Measurements from ENCODE around the gene SHISA6.

Gene SHISA6

DNA sequence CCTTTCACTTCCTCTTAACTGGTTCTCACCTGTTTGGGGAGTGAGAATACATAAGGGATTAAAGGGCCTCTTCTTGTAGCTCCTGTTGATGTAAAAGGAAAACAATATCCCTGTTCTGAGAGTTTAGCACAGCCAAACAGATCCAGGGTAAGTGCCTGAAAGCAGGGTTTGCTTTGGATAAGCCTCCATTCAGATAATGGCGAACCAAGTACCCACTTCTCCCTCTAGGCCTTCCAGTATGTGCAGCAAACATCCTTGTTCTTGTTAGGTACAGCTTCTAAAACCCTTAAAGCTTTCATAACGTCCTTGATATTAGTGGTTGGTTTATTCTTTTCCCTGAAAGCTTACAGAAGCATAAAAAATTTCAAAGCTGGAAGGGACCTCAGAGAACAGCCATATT lies 226.6 kb downstream of the SHISA6 start:
- DNase-seq = no peak

DNA sequence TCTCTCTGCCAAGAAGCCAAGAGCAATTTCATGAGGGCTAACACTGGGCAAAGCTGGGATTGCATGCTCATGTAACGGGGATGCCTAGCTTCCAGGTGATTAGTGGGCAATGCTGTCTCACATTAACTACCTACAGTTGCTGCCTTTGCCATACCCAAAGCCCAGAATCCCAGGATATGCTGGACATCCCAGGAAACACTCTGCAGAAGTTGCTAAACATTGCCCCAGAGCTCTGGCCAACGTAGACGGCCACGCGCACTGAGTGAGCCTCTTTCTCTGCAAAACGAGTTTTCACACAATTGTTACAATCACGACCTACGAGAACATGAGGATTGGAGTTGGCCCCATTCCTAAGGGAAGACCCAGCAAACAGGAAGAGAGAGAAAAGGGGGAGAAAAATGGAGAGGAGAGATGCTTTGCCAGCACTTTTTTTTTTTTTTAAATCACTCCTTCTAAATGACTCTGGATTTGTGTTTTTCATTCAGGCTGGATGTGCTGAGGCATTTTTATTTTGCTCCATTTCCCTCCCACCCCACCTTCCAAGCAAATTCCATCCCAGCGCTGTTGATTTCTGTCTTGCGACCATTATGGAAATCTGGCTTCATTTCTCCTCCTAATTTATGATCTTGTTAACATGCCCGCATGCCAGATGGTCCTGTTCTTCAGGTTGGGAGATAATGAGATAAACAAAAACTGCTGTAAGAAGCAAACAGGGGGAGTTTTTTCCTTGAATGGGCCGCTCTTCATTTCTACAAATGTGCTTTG lies 244.5 kb downstream of the SHISA6 start:
- DNase-seq = no peak

DNA sequence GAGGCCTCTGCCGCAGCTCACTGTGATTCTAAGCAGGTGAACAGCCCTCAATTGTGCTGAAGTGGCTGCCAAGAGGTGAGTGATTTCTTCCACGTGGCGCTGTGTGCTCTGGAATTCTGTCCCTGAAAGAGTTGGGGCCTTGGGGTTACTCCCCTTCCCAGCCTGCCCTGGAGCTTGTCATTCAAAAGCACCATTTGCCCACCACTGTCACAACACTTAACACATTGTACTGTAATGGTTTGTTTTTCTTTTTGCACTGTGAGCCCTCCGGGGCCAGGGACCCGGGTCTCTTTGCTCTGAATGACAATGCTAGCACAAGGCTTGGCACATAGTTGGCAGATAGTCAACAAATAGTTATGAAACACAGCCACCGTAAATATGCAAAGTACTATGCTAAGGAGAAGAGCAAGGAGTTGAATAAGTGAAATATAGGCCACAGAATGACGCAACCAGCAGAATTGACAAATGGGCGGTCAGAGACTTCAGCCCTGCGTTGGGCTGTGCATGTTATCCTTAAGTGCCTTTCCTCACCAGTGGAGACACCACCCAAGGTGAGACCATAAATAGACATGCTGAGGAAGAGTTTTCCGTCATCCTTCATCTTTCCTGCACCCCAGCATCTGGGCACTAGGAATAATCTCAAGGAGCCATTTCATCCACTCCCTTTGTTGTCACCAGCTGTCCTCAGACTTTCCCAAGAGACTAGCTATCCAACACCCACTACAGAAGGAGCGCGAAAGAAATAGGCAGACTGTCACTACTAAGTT lies 245.3 kb downstream of the SHISA6 start:
- DNase-seq = no peak

DNA sequence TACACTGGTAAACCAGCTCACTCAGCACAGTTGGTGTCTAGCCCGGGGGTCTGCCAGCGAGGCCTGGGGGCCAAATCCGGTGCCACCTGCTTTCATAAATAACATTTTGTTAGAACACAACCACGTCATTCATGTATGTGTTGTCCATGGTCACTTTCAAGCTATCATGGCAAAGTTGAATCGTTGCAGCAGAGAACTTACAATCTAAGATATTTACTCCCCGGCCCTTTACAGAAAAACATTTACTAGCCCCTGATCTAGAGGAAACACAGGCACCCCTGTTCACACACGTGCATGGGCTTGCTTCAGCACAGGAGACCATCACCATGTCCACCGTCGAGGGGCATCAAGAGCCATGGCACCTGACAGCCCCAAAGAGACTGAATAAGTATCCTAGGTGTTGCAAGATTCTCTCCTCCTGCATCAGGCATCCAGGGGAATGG lies 245.9 kb downstream of the SHISA6 start:
- no peak for DNase-seq

DNA sequence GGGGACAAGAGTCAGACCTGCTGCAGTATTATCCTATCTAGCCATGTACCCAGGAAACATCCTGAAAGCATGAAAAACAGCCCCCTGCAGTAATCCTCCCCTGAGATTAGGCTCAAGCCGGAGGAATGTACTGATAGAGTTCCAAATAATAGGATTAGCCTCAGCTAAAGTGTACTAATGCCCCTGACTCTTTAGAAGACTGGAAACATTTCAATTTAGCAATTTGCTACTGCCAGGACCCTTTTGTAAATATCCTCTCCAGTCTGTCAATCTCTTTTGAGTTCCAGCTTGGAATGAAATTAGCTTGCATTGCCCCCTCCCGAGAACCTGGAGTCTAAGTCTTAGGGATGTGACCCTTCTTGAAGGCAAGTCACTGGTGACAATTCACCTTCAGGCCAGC lies 246.5 kb downstream of the SHISA6 start:
- DNase-seq = no peak

DNA sequence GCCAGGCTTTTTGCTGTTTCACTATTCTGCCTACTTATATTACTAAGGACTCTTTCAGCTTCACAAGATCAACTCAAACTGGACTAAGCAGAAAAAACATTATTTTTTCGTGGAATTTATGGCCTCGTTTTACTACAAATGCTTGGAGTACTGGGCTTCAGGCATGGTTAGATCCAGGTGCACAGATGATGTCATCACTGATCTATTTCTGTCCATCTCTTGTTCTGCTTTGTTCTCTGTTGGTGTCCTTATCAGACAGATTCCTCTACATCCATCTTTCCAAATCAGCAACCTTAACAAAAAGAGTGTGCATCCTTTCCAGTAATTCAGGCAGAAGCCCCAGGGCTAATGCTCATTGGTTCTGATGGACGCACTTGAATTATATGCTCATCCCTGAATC lies 247.4 kb downstream of the SHISA6 start:
- DNase-seq = no peak

DNA sequence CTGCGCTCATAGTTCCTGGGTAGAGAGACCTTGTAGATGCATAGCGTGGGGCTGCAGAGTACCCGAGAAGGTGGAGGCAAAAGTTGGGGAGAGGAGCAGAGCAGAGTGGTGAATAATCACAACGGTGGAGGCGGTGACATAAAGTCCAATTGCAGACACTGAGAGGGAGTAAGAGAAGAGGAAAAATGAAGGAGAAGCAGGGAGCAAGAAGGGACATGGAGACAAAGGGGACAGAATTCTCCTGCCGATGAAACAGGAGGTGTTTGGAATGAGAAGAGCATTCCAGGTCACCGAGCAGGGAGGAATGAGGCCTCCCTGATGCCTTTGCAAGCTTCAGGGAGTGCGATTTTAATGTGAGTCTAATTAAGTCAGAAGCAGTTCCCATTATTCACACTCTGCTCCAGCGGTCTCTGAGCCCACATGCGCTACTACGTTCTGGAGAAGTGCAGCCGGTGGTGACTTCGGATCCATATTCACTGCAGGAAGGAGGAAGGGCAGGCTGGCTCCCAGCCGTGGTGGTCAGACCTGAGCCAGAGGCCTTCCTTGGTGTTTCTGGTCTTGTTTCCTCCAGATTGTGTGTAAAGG lies 249.2 kb downstream of the SHISA6 start:
- DNase-seq = no peak

DNA sequence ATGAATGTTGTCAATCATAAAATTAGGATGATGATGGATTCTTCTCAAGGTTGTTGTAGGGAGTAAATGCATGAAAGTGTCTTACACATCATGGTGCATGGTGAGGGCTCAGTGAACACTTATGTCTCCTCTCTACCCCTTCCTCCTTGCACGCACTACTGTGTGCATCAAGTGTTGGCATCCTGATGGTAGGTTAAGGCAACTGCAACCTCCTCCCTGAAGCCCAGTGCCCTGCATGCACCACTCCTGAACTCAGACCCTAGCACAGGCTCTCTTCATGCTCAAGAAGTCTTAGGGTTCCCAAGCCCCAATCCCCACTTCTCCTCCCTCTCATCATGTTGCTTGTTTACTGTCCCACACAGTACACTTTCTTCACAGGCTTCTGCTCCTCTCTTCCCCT lies 251.5 kb downstream of the SHISA6 start:
- DNase-seq = no peak

DNA sequence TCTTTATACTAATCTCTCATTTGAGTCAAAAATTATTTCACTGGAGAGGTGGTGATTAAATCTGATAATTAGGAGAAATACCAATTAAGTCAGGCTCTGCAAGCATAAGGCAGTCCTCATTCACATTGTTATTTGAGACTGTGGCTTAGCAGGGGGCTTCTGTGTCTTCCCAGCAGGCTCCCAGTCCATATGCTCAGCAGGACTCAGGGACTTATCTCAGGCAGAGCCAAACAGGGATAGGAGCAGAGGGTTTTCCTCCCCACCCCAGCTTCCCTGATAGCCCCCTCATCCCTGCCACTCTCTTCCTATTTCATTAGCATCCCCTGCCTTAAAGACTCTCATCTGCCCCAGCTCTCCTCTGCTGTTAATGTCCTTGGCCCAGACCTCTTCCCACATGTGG lies 252.9 kb downstream of the SHISA6 start:
- DNase-seq = no peak

DNA sequence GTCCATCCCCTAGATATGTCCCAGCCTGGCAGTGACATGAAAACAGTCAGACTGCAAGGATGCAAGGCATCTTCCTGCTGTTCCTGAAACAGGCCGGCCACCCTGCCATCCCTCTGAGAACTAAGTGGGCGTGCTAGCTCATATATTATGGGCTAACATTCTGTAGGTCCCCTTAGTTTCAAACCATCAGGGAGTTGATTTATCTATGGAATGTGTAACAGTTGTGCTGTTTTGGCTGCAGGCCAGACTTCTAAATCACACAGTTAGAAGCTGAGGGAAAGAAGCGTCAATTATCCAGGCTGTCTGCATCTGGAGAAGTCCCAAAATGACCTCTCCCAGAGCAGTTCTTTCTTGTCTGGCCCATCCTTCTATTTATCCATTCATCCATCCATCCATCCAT lies 254.6 kb downstream of the SHISA6 start:
- no peak for DNase-seq

DNA sequence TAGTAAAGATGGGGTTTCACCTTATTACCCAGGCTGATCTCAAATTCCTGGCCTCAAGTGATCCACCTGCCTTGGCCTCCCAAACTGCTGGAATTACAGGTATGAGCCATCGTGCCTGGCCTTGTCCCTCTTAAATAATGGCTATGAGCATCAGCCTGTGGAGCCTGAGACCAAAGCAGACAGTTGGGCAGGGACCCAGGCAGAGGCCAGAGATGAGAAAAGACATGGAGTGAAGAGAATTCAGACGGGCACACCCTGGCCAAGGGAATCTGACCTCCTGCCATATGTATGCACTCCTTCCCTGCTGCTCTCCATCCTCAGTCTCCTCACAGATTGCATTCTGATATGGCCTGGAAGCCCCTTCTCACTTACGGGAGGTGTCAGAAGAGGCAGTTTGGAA lies 258.9 kb downstream of the SHISA6 start:
- DNase-seq = no peak

DNA sequence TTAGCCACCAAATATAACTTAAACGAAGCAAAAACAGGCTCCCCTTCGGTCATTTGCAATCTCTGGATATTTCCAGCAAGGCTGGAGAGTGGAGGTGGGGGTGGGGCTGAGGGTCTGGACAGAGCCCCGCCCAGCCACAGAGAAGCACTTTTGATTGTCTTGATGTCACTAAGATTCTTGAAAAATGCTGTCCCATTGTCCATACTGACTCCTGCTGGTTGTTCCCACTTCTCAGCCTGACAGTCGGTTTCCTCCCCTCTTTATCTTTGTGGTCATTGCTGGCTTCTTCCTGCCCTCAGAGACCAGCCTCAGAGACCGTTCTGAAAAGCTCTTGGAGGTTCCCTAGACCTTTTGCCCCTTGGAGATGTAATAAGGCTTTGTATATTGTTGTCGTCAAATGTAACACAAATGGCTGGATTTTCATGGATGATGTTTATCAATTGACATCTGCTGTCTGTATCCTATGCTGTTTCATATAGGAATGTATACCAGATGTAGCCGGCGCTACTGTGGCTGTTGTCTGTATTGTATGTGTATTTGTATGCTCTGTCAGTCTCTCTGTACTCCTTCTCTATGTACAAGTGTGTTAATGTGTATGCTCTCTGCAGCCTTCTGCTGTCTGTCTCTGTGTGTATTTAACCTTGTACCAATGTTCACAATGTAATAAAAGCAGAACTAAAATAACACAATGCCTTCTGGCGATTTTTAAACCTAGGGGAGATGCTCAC lies 262.5 kb downstream of the SHISA6 start:
- DNase-seq = no peak

DNA sequence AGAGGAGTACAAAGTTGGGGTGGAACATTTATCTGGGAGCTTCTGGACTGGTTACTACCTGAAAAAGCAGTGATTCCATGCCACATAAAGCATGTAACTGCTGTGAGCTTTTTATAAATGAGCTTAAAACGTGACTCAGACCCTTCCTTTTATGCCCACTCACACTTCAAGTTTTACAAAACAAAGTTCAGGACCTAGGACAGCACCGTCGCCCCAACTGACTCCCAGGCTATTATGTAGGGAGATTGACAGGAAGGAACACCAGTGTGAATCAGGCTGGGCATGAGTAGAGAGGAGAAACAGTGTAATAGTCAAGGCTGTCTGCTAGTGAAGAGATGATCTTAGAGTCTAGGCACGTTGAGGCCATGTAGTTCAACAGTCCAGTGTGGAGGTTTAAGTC lies 265.6 kb downstream of the SHISA6 start:
- DNase-seq = no peak

DNA sequence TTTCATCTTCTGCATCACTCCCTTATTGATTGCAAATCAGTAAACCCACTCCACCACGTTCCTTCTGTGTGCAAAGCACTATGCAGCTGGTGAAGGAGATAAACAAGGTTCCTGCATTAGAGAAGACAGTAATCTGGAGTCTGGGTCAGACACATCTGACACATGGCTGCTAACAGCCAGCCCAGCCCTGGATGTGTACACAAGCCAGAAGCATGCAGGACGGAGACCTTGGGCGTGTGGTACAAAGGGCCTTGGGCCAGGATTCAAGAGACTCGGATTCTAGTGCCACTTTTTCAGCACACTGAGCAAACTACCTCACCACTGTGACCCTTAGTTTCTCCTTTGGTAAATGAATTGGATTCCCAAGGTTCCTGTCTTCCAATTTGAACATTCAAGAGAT lies 270.7 kb downstream of the SHISA6 start:
- no peak for DNase-seq

DNA sequence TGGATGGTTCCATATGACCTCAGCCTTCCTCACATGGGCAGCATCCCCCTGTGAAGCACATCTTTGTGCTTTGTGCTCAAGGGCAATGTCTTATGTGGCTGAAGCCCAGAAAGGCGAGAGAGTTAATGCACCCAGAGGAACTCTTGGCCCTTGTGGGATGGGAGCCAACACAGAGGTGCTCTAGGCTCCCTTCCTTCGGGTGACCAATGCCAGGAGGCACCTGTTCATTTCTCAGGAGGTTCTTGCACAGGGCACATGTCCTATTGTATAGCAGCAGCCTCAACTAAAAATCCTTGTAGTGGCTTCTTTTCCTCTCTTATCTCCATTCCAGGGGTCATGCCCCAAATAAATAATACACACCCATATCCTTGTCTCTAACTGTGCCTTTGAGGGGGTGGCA lies 273.6 kb downstream of the SHISA6 start:
- no peak for DNase-seq

DNA sequence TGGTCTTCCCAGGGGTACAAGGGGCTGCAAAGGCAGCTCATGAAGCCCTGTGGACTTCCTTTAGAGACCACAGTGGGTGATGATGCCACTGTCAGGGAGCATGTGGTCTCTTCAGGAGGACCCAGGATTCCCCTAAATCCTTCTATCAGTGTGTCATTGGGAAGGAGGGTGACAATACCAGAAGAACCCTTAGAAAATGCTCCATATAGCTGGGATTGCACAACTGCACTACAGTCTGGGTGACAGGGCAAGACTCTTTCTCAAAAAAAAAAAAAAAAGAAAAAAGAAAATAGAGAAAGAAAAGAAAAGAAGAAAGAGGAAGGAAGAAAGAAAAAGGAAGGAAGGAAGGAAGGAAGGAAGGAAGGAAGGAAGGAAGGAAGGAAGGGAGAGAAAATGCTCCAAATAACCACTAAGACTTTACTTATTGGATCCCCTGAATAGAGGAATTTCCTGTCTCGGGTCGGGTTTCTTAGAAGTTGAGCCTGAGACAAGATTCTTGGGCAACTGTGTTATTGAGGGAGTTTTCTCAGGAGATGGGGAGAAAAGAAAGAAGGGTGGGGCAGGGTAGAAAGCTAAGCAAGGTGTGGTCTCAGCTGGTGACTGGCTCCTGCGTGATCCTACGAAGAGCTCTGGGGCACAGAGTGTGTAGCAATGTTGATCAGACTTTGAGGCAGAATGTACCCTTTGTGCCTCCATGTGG lies 274.1 kb downstream of the SHISA6 start:
- DNase-seq = no peak

DNA sequence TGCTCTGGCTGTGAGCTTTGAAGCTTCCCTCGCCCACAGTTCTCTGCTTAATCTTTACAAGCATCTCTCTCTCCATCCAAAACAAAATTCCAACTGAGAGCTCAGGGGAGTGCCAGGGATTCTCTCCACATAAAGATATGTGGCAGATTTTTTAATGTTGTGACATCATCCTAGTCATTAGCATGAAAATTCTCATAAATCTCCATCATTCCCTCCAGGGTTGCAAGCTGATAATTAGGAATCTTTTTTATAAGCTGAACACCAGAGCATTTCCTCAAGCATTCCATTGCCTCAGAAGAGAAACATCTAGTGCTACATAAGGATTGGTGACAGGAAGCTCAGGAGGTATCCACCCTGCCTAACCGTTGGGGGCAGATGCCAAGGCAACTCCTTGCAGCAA lies 274.9 kb downstream of the SHISA6 start:
- no peak for DNase-seq

DNA sequence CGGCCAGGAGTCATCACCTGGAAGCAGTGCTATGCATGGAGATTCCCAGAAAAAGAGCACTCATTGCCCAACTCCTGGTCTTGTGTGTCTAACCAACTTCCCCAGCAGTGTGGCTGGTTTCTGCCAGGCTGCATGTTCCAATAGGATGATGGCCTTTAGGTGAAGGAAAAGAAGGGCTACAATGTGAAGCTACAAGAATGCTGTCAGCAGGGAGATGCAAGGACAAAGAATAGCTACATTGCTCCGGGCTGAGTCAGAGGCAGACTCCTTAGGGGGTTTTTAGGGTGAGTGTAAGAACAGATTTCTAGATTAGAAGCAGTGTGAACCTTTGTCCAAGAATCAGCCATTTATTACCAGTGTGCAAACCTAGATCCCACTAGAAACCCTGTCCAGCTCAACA lies 294.2 kb downstream of the SHISA6 start:
- DNase-seq = no peak

DNA sequence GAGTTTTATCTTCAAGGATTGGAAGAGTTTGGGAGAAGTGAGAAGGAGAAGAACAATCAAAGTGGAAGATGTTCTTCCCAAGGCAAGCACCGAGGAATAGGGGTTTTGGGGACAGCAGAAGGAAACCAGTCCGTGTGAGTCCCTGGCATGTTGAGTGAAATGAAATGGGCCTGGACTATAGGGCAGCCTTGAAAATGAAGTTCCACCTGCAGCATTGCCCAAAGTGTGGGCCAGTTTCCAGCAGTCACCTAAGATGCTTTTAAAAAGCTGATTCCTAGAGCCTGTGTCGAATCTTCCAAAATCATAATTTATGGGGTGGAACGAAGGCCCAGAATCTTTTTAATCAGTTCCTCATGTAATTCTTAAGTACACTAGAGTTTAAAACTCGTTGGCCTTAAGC lies 297.4 kb downstream of the SHISA6 start:
- no peak for DNase-seq

DNA sequence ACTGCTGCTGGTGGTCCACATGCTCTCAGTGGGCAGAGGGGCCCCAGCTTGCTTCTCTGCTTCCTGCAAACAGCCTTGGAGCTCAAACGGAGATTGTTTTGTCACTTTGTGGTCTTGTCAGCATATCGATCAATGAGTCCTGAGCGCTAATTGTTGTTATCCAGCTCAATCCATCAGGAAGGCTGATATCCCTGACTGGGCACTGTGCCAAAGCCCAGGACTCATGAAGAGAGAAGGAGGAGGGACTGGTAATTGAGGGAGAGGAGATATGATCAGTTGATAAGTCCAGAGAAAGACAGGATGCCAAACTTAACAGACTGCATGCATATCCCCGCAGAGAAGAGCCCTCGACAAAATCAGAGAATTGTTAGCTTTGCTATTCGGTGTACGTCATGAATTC lies 298.6 kb downstream of the SHISA6 start:
- no peak for DNase-seq

DNA sequence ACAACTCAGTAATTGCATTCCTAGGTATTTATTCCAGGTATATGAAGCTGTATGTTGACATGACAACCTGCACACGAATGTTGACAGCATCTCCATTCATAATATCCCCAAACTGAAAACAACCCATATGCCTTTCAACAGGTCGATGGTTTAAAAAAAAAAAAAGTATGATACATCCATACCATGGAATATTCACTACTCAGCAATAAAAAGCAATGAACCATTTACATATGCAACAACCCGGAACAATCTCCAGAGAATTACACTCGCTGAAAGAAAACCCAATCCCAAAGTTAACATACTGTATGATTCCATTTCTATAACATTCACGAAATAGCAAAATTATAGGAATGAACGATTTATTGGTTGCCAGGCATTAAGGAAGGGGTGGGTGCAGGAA lies 304.0 kb downstream of the SHISA6 start:
- no peak for DNase-seq

DNA sequence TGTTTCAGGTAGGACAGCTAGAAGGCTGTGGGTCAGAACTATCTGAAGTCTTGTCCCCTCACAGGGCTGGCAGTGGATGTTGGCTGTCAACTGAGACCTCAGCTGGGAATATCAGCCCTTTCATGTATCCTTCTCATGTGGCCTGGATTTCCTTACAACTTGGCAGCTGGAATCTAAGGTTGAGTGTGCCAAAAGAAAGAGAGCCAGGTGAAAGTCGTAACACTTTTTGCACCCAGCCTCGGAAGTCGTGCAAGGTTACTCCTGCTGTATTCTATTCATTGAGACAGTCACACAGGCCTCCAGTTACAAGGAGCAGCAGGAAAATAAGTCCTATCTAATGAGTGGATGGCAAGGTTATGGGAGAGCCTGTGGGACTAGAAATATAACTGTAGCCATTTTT lies 304.7 kb downstream of the SHISA6 start:
- DNase-seq = no peak

DNA sequence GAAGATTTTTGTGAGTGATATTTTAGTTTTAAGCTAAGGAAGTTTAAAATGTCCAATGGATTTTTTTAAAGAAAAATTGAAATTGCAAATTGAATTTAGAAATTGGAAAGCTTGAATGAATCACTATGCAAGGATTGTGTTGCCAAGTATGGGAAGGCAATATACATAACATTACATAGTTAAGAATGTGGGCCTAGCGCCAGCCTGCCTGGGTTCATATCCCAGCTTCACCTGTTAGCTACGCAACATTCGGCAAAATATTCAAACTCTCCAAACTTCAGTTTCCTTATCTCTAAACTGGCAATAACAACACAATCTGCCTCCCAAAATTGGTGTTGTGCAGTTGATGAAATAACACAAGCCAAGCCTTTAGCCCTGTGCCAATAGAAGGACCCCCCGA lies 306.8 kb downstream of the SHISA6 start:
- DNase-seq = no peak

Data from NCI-H1930 (cell line).